ENCODE results near the gene GOLPH3. TPM values are rescaled to one million over a fixed set of nuclear protein-coding genes. Genes with fewer than 3 reads are reported as not detected.
"Not testable (repeated sequence)": the region's sequence is repeated elsewhere in the genome, so short reads cannot be mapped to it uniquely, and the experiment has no call there.

GOLPH3 gene
- polyA plus RNA-seq, 2 donors = 31.9 to 34.9 TPM

DNA sequence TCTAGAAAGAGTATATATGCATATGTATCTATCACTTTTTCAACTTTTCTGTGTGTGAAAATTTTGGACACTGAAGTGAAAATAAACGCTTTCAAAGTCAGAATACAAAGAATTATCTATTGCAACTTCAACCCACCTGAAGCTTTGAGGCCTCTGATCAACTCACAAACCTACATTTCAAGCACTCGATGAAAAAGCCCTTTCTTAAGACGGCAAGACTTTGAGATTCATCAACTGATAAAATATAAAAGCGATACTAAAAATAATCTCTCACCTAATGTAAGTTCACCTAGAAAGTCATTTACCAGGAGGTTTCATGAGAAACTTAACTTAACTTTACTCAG, 1.2 kb downstream of the GOLPH3 start:
- H3K4me1 ChIP-seq (ENCODE audit: control insufficient read depth in 2 of 2, insufficient read depth in 2 of 2, low read length in 1 of 2) = no peaks in the 10 kb centered on the region
- H3K9me3 ChIP-seq (ENCODE audit: control insufficient read depth in 2 of 2, insufficient read depth in 1 of 2, low read depth in 1 of 2, low read length in 1 of 2) = no peaks in the 10 kb centered on the region
- no peaks in the 10 kb centered on the region for H3K27me3 ChIP-seq (ENCODE audit: control insufficient read depth in 1 of 2, insufficient read depth in 2 of 2, low read length in 2 of 2)
- peaks cover 0 to 3% of the 10 kb centered on the region in 2 donors for H3K36me3 ChIP-seq (ENCODE audit: control insufficient read depth in 2 of 2, insufficient read depth in 2 of 2, low read length in 1 of 2)
- peak overlapping the region; percentile 77 to 100 for H3K4me3 ChIP-seq (ENCODE audit: low read depth in 1 of 2, low read length in 2 of 2)
- H3K27ac ChIP-seq (ENCODE audit: low read depth in 2 of 2, low read length in 1 of 2) = peak overlapping the region in 1 of 2 donors; percentile 100
- 0% methylated on average over 4 of the region's 4 CpGs for WGBS, 2 donors

DNA sequence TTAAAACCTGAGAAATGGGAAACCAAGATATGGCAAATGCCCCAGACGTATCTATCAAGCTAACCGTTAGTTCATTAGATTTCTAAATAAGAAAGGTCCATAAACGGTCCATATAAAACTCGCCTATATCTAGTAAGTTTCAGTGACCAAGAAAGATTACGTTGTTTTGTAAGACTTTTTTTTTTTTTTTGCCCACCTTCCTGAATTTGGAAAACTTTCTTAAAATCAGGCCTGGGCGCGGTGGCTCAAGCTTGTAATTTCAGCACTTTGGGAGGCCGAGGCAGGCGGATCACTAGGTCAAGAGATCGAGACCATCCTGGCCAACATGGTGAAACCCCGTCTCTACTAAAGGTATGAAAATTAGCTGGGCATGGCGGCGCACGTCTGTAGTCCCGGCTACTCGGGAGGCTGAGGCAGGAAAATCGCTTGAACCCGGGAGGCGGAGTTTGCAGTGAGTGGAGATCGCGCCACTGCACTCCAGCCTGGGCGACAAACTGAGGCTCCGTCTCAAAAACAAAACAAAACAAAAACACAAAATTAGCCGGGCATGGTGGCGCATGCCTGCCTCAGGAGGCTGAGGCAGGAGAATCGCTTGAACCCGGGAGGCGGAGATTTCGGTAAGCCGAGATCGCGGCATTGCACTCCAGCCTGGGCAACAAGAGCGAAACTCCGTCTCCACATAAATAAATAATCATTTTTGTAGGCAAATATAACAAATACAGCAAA, 1.8 kb downstream of the GOLPH3 start:
- H3K9me3 ChIP-seq (ENCODE audit: control insufficient read depth in 2 of 2, insufficient read depth in 1 of 2, low read depth in 1 of 2, low read length in 1 of 2); H3K36me3 ChIP-seq (ENCODE audit: control insufficient read depth in 2 of 2, insufficient read depth in 2 of 2, low read length in 1 of 2); H3K4me1 ChIP-seq (ENCODE audit: control insufficient read depth in 2 of 2, insufficient read depth in 2 of 2, low read length in 1 of 2); H3K27me3 ChIP-seq (ENCODE audit: control insufficient read depth in 1 of 2, insufficient read depth in 2 of 2, low read length in 2 of 2): not testable (repeated sequence)
- Histone ChIP-seq H3K4me3 (ENCODE audit: low read depth in 1 of 2, low read length in 2 of 2) (peak overlapping the region; percentile 40 to 77), H3K27ac (ENCODE audit: low read depth in 2 of 2, low read length in 1 of 2) (peak overlapping the region; percentile 50 to 100)
- 7 to 9% methylated on average over 34 of the region's 34 CpGs for WGBS, 2 donors

DNA sequence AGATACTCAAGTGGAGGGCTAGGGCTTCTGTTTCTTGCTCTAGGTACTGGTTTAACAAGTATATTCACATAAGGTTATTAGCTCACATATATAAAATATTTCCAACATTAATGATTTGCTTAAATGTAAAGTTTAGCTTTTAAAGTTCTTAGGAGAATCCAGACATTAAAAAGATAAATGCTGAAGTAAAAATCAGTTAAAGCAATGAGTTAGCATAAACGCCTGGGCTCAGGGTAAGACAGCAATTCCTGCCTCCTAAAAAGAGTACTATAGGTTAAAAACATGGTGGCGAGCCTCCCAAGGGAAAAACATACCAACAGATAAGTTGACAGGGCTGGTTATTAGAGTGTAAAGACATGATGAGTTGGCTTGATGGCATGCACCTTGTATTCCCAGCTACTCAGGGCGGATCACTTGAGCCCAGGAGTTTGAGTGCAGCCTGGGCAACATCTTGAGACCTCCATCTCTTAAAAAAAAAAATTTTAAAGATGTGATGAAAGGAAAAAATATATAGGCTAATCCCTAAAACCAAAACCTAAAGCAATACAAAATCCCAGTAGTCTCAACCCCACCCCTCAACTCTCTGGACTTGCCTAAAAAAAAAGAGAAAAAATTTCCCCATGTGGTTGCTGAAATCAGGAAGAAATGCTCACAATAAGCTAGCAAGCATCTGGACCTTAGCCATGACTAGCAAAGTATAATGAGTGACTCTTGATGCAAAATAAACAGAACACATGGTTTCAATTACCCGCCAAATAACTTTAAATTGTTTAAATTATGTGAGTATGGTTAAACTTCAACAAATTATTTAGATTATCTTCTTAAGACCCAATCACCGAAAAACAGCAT, 3.6 kb downstream of the GOLPH3 start:
- Histone ChIP-seq H3K4me3 (ENCODE audit: low read depth in 1 of 2, low read length in 2 of 2) (no peak overlapping the region), H3K27me3 (ENCODE audit: control insufficient read depth in 1 of 2, insufficient read depth in 2 of 2, low read length in 2 of 2) (no peaks in the 10 kb centered on the region), H3K4me1 (ENCODE audit: control insufficient read depth in 2 of 2, insufficient read depth in 2 of 2, low read length in 1 of 2) (no peaks in the 10 kb centered on the region), H3K27ac (ENCODE audit: low read depth in 2 of 2, low read length in 1 of 2) (peak overlapping the region in 1 of 2 donors; percentile 15), H3K9me3 (ENCODE audit: control insufficient read depth in 2 of 2, insufficient read depth in 1 of 2, low read depth in 1 of 2, low read length in 1 of 2) (no peaks in the 10 kb centered on the region), H3K36me3 (ENCODE audit: control insufficient read depth in 2 of 2, insufficient read depth in 2 of 2, low read length in 1 of 2) (peaks cover 0 to 6% of the 10 kb centered on the region in 2 donors)
- 65 to 70% methylated on average over 5 of the region's 5 CpGs for WGBS, 2 donors

DNA sequence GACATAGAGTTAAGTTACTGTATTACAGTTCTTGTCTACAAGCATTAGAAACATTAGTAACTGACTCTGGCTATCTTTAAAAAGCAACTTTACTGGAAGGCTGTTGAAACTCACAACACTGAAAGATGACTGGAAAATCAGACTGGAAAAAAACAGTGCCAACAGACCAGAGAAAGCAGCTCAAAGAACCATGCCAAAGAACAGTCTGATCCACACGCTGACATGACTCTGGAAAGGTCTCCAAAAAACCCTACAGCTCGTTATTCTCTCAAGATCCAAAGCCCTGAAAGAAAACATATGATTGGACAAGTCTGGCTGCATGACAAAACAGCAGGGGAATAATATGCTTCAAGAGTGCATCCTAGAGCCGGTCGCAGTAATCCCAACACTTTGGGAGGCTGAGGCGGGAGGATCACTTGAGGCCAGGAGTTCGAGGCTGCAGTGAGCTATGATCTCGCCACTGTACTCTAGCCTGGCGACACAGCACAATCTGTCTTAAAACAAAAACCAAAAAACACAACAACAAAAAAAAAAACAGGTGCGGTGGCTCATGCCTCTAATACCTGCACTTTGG, 5.6 kb downstream of the GOLPH3 start:
- Histone ChIP-seq H3K27ac (ENCODE audit: low read depth in 2 of 2, low read length in 1 of 2) (peak overlapping the region in 1 of 2 donors; percentile 47), H3K36me3 (ENCODE audit: control insufficient read depth in 2 of 2, insufficient read depth in 2 of 2, low read length in 1 of 2) (peaks cover 0 to 6% of the 10 kb centered on the region in 2 donors), H3K9me3 (ENCODE audit: control insufficient read depth in 2 of 2, insufficient read depth in 1 of 2, low read depth in 1 of 2, low read length in 1 of 2) (no peaks in the 10 kb centered on the region), H3K4me1 (ENCODE audit: control insufficient read depth in 2 of 2, insufficient read depth in 2 of 2, low read length in 1 of 2) (peaks cover 0 to 3% of the 10 kb centered on the region in 2 donors), H3K27me3 (ENCODE audit: control insufficient read depth in 1 of 2, insufficient read depth in 2 of 2, low read length in 2 of 2) (no peaks in the 10 kb centered on the region), H3K4me3 (ENCODE audit: low read depth in 1 of 2, low read length in 2 of 2) (no peak overlapping the region)
- 77 to 84% methylated on average over 9 of the region's 9 CpGs for WGBS, 2 donors

DNA sequence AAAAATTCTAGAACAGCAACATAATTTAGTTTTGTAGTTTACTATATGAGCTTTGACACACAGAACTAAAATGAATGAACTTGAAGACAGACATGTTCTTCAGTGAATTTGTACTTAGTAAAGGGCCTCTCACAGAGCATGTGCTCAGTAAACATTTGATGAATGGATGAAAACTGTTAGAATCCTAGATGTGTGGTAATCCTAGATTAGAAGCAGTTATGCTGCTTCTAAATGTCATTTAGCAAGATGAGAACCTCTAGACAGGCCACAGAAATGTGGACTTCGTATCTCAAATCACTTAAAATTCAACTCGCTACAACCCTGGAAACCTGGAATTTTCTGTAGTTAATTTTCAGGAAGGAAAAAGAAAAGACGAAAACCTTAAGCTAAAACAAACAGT, 8.5 kb downstream of the GOLPH3 start:
- H3K4me1 ChIP-seq (ENCODE audit: control insufficient read depth in 2 of 2, insufficient read depth in 2 of 2, low read length in 1 of 2) = peaks cover 0 to 3% of the 10 kb centered on the region in 2 donors
- no peaks in the 10 kb centered on the region for H3K27me3 ChIP-seq (ENCODE audit: control insufficient read depth in 1 of 2, insufficient read depth in 2 of 2, low read length in 2 of 2)
- no peaks in the 10 kb centered on the region for H3K9me3 ChIP-seq (ENCODE audit: control insufficient read depth in 2 of 2, insufficient read depth in 1 of 2, low read depth in 1 of 2, low read length in 1 of 2)
- 53 to 65% methylated on average over 3 of the region's 3 CpGs for WGBS, 2 donors
- no peak overlapping the region for H3K4me3 ChIP-seq (ENCODE audit: low read depth in 1 of 2, low read length in 2 of 2)
- no peak overlapping the region for H3K27ac ChIP-seq (ENCODE audit: low read depth in 2 of 2, low read length in 1 of 2)
- H3K36me3 ChIP-seq (ENCODE audit: control insufficient read depth in 2 of 2, insufficient read depth in 2 of 2, low read length in 1 of 2) = peaks cover 0 to 6% of the 10 kb centered on the region in 2 donors

DNA sequence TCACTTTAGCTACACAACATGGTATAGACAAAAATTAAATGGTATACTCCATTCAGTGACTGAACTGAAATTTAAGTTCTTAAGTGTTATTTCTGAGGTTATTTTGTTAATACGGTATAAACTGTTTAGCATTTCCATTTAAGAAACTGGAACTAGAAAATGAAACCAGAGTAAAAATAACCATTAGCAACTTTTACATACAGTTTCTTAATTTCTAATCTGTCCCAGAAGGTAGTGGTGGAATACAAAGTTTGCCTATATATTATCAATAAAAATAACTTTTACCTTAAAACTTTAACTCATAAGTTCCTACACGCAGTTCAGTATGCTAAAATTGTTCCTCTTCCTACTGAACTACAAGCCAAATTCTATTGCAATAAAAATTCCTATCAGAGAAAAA, 10.3 kb downstream of the GOLPH3 start:
- H3K36me3 ChIP-seq (ENCODE audit: control insufficient read depth in 2 of 2, insufficient read depth in 2 of 2, low read length in 1 of 2) = peaks cover 0 to 5% of the 10 kb centered on the region in 2 donors
- WGBS, 2 donors = 59 to 60% methylated on average over 2 of the region's 2 CpGs
- peaks cover 0 to 3% of the 10 kb centered on the region in 2 donors for H3K4me1 ChIP-seq (ENCODE audit: control insufficient read depth in 2 of 2, insufficient read depth in 2 of 2, low read length in 1 of 2)
- H3K27ac ChIP-seq (ENCODE audit: low read depth in 2 of 2, low read length in 1 of 2) = no peak overlapping the region
- no peak overlapping the region for H3K4me3 ChIP-seq (ENCODE audit: low read depth in 1 of 2, low read length in 2 of 2)
- no peaks in the 10 kb centered on the region for H3K27me3 ChIP-seq (ENCODE audit: control insufficient read depth in 1 of 2, insufficient read depth in 2 of 2, low read length in 2 of 2)
- H3K9me3 ChIP-seq (ENCODE audit: control insufficient read depth in 2 of 2, insufficient read depth in 1 of 2, low read depth in 1 of 2, low read length in 1 of 2) = no peaks in the 10 kb centered on the region

DNA sequence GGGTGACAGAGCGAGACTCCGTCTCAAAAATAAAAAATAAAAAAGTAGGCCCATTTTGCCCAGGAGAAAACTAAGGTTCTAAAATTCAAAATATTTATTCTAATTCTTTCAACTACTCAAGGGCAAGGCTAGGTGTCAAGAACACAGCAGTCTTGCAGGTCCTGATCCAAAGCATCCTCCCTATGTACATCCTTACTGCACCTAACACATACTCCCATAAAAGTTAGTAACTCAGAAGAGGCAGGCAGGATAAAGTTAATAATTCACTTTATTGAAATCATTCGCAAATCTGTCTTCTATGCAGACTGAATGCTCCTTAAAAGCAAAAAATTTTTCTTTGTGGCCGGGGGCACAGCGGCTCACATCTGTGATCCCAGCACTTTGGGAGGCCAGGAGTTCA, 11.1 kb downstream of the GOLPH3 start:
- H3K9me3 ChIP-seq (ENCODE audit: control insufficient read depth in 2 of 2, insufficient read depth in 1 of 2, low read depth in 1 of 2, low read length in 1 of 2) = no peaks in the 10 kb centered on the region
- no peak overlapping the region for H3K4me3 ChIP-seq (ENCODE audit: low read depth in 1 of 2, low read length in 2 of 2)
- WGBS, 2 donors = 91 to 99% methylated on average over 5 of the region's 5 CpGs
- H3K4me1 ChIP-seq (ENCODE audit: control insufficient read depth in 2 of 2, insufficient read depth in 2 of 2, low read length in 1 of 2) = peaks cover 0 to 7% of the 10 kb centered on the region in 2 donors
- peaks cover 0 to 3% of the 10 kb centered on the region in 2 donors for H3K36me3 ChIP-seq (ENCODE audit: control insufficient read depth in 2 of 2, insufficient read depth in 2 of 2, low read length in 1 of 2)
- H3K27me3 ChIP-seq (ENCODE audit: control insufficient read depth in 1 of 2, insufficient read depth in 2 of 2, low read length in 2 of 2) = no peaks in the 10 kb centered on the region
- H3K27ac ChIP-seq (ENCODE audit: low read depth in 2 of 2, low read length in 1 of 2) = no peak overlapping the region

DNA sequence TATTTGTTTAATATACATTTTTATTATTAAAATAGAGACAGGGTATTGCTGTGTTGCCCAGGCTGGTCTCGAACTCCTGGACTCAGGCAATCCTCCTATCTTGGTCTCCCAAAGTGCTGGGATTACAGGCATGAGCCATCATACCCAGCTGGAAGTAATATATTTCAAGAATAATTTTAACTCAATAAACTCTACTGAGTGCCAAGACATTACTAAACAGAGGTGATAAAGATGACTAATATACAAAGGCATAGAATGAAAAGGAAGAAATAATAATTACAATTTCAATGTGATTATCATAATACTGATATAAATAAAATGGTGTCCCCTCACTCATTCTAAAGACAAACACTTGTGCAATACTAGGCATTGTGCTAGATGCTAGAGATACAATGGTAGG, 13.9 kb downstream of the GOLPH3 start:
- H3K9me3 ChIP-seq (ENCODE audit: control insufficient read depth in 2 of 2, insufficient read depth in 1 of 2, low read depth in 1 of 2, low read length in 1 of 2) = no peaks in the 10 kb centered on the region
- no peaks in the 10 kb centered on the region for H3K36me3 ChIP-seq (ENCODE audit: control insufficient read depth in 2 of 2, insufficient read depth in 2 of 2, low read length in 1 of 2)
- H3K4me1 ChIP-seq (ENCODE audit: control insufficient read depth in 2 of 2, insufficient read depth in 2 of 2, low read length in 1 of 2) = peaks cover 2 to 7% of the 10 kb centered on the region in 2 donors
- WGBS, 2 donors = 96% methylated on average over 1 of the region's 1 CpG
- no peaks in the 10 kb centered on the region for H3K27me3 ChIP-seq (ENCODE audit: control insufficient read depth in 1 of 2, insufficient read depth in 2 of 2, low read length in 2 of 2)
- H3K4me3 ChIP-seq (ENCODE audit: low read depth in 1 of 2, low read length in 2 of 2) = no peak overlapping the region
- no peak overlapping the region for H3K27ac ChIP-seq (ENCODE audit: low read depth in 2 of 2, low read length in 1 of 2)

DNA sequence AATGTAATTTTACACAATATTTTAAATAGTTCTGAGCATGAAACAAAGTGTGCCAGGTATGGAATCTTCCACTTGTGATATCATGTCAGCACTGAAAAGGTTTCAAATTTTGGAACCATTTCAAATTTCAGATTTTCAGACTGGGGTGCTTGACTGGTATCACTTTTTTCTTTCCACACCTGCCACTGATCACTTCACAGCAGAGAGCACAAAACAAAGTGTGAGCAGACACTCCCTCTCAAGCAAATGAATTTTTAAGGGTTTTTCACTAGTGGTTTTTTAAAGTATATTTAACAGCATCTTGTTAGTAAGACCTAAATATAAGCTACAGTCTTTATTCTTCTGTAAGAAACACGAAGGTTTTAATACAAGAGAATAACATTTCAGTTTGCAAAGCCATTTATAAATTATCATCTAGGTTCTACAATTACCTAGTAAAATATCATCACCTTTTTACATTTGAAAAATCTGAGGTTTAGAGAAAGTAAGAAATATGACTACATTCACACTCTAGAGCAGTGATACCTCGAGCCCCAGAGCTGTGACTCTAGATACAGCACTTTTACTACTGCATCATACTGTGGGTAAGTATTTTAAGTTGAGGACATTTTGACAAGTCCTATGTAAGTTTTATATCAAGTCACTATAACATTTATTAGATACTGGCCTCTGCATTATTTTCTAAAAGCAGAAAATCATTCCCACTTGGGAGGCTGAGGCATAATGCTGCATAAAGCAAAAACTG, 14.6 kb downstream of the GOLPH3 start:
- peaks cover 2 to 6% of the 10 kb centered on the region in 2 donors for H3K4me1 ChIP-seq (ENCODE audit: control insufficient read depth in 2 of 2, insufficient read depth in 2 of 2, low read length in 1 of 2)
- H3K36me3 ChIP-seq (ENCODE audit: control insufficient read depth in 2 of 2, insufficient read depth in 2 of 2, low read length in 1 of 2) = no peaks in the 10 kb centered on the region
- H3K4me3 ChIP-seq (ENCODE audit: low read depth in 1 of 2, low read length in 2 of 2) = no peak overlapping the region
- no peaks in the 10 kb centered on the region for H3K27me3 ChIP-seq (ENCODE audit: control insufficient read depth in 1 of 2, insufficient read depth in 2 of 2, low read length in 2 of 2)
- no peaks in the 10 kb centered on the region for H3K9me3 ChIP-seq (ENCODE audit: control insufficient read depth in 2 of 2, insufficient read depth in 1 of 2, low read depth in 1 of 2, low read length in 1 of 2)
- WGBS, 2 donors = 62 to 73% methylated on average over 2 of the region's 2 CpGs
- no peak overlapping the region for H3K27ac ChIP-seq (ENCODE audit: low read depth in 2 of 2, low read length in 1 of 2)
